K562 (cell line): ENCODE measurements around the gene LACTBL1. TPM values are rescaled to one million over a fixed set of nuclear protein-coding genes. Genes with fewer than 3 reads are reported as not detected.

Experiments used
- CHD2 ChIP-seq: IDR thresholded peaks from 2 replicates; pipeline ENCODE4 v1.6.1; 2011; ENCODE audit warnings: low read depth, low read length
- GABPA ChIP-seq: fragments of 200-800 bp; sonication (Bioruptor generic); conservative IDR thresholded peaks from 2 replicates; pipeline ENCODE4 v1.6.1; 2016; ENCODE audit warnings: low read depth, missing genetic modification characterization, missing compliant biosample characterization
- SIN3A ChIP-seq, 2 experiments: fragments of 150-350 bp in 1 of 2; IDR thresholded peaks; 2 replicates each; pipeline ENCODE4 v1.6.1; 2011 to 2016; ENCODE audit warnings: borderline replicate concordance in 2 of 2, low read depth in 2 of 2, low read length in 2 of 2, mild to moderate bottlenecking in 2 of 2, moderate library complexity in 2 of 2; ENCODE audit not compliant: control insufficient read depth in 1 of 2
- ZNF232 ChIP-seq: sonication (generic); formaldehyde crosslinking; IDR thresholded peaks from 2 replicates; pipeline ENCODE4 v1.8.0; 2022; ENCODE audit warnings: mild to moderate bottlenecking, missing genetic modification reagents
- ZNF589 ChIP-seq: fragments of 200-800 bp; sonication (Bioruptor generic); IDR thresholded peaks from 2 replicates; pipeline ENCODE4 v1.6.1; 2016; ENCODE audit warnings: low read depth, missing genetic modification characterization, missing compliant biosample characterization
- polyA plus RNA-seq, 8 experiments: library from polyadenylated mRNA; depleted of rRNA in 4 of 8; stranded (reverse) in 5 of 8; unstranded in 3 of 8; fragments of >200 nt; fragmentation: Nextera tagmentation in 2 of 8; fragmentation: Illumina TruSeq in 1 of 8; extraction: Ambion mirVana in 2 of 8; extraction: Trizol in 1 of 8; gene quantifications; 2 replicates each; pipeline versions ENCODE4 v1.2.1 to v1.2.3, GENCODE V29; 2011 to 2014; ENCODE audit warnings: inconsistent platforms in 1 of 8, missing spikeins in 1 of 8
- total RNA-seq, 7 experiments: library from RNA; depleted of rRNA in 6 of 7; stranded (reverse); fragments of >200 nt in 6 of 7; fragmentation: Illumina TruSeq in 2 of 7; extraction: Trizol in 2 of 7; gene quantifications; 2 replicates each; pipeline versions ENCODE4 v1.2.1 to v1.2.3, GENCODE V29; 2011 to 2021; ENCODE audit warnings: low replicate concordance in 1 of 7
- TF ChIP-seq, protein P1 (sequence below): fragments of 450-650 bp; IDR thresholded peaks from 2 replicates; pipeline ENCODE4 v1.6.1; 2016; ENCODE audit warnings: mild to moderate bottlenecking, moderate library complexity
- TF ChIP-seq, protein P2 (sequence below): sonication (generic); formaldehyde crosslinking; IDR thresholded peaks from 2 replicates; pipeline ENCODE4 v1.8.0; 2022; ENCODE audit warnings: mild to moderate bottlenecking, missing genetic modification reagents
- TF ChIP-seq, protein P3 (sequence below), 2 experiments: fragments of 250-450 bp in 1 of 2; fragments of 450-650 bp in 1 of 2; sonication (Bioruptor Pico) in 1 of 2; IDR thresholded peaks; 2 replicates each; pipeline versions ENCODE4 v1.6.1 to v1.8.0; 2016 to 2021; ENCODE audit warnings: mild to moderate bottlenecking in 2 of 2, moderate library complexity in 2 of 2, missing compliant biosample characterization in 1 of 2, missing genetic modification characterization in 1 of 2
- TF ChIP-seq, protein P4 (sequence below): fragments of 250-450 bp; sonication (Bioruptor Pico); IDR thresholded peaks from 2 replicates; pipeline ENCODE4 v1.5.0; 2021; ENCODE audit warnings: mild to moderate bottlenecking, borderline replicate concordance

The LACTBL1 gene
- total and polyA plus RNA-seq, 9 of the 15 experiments (the other 6 are each of a cell fraction or from before 2014, with no cell fraction given): not detected

DNA sequence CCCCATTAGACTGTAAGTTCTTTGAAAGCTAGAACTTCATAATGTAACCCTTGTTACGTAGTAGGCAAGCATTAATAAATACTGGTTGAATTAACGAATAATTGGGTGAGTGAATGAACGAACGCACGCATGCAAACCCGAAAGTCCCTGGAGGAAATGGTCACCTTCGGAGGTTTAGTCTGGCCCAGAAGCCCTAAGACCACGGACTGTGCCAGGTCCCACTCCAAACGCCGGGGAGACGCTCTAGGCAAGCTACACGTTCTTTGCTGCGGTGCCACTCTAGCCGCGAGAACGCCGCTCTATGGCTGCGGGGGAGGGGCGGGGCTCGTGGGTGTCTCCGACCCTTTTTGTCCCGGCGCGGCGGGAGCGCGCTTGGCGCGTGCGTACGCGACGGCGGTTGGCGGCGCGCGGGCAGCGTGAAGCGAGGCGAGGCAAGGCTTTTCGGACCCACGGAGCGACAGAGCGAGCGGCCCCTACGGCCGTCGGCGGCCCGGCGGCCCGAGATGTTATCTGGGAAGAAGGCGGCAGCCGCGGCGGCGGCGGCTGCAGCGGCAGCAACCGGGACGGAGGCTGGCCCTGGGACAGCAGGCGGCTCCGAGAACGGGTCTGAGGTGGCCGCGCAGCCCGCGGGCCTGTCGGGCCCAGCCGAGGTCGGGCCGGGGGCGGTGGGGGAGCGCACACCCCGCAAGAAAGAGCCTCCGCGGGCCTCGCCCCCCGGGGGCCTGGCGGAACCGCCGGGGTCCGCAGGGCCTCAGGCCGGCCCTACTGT is 46.6 kb upstream of the LACTBL1 start, which contains the start of gene KDM1A (continued):
- TF ChIP-seq, protein P1, sequence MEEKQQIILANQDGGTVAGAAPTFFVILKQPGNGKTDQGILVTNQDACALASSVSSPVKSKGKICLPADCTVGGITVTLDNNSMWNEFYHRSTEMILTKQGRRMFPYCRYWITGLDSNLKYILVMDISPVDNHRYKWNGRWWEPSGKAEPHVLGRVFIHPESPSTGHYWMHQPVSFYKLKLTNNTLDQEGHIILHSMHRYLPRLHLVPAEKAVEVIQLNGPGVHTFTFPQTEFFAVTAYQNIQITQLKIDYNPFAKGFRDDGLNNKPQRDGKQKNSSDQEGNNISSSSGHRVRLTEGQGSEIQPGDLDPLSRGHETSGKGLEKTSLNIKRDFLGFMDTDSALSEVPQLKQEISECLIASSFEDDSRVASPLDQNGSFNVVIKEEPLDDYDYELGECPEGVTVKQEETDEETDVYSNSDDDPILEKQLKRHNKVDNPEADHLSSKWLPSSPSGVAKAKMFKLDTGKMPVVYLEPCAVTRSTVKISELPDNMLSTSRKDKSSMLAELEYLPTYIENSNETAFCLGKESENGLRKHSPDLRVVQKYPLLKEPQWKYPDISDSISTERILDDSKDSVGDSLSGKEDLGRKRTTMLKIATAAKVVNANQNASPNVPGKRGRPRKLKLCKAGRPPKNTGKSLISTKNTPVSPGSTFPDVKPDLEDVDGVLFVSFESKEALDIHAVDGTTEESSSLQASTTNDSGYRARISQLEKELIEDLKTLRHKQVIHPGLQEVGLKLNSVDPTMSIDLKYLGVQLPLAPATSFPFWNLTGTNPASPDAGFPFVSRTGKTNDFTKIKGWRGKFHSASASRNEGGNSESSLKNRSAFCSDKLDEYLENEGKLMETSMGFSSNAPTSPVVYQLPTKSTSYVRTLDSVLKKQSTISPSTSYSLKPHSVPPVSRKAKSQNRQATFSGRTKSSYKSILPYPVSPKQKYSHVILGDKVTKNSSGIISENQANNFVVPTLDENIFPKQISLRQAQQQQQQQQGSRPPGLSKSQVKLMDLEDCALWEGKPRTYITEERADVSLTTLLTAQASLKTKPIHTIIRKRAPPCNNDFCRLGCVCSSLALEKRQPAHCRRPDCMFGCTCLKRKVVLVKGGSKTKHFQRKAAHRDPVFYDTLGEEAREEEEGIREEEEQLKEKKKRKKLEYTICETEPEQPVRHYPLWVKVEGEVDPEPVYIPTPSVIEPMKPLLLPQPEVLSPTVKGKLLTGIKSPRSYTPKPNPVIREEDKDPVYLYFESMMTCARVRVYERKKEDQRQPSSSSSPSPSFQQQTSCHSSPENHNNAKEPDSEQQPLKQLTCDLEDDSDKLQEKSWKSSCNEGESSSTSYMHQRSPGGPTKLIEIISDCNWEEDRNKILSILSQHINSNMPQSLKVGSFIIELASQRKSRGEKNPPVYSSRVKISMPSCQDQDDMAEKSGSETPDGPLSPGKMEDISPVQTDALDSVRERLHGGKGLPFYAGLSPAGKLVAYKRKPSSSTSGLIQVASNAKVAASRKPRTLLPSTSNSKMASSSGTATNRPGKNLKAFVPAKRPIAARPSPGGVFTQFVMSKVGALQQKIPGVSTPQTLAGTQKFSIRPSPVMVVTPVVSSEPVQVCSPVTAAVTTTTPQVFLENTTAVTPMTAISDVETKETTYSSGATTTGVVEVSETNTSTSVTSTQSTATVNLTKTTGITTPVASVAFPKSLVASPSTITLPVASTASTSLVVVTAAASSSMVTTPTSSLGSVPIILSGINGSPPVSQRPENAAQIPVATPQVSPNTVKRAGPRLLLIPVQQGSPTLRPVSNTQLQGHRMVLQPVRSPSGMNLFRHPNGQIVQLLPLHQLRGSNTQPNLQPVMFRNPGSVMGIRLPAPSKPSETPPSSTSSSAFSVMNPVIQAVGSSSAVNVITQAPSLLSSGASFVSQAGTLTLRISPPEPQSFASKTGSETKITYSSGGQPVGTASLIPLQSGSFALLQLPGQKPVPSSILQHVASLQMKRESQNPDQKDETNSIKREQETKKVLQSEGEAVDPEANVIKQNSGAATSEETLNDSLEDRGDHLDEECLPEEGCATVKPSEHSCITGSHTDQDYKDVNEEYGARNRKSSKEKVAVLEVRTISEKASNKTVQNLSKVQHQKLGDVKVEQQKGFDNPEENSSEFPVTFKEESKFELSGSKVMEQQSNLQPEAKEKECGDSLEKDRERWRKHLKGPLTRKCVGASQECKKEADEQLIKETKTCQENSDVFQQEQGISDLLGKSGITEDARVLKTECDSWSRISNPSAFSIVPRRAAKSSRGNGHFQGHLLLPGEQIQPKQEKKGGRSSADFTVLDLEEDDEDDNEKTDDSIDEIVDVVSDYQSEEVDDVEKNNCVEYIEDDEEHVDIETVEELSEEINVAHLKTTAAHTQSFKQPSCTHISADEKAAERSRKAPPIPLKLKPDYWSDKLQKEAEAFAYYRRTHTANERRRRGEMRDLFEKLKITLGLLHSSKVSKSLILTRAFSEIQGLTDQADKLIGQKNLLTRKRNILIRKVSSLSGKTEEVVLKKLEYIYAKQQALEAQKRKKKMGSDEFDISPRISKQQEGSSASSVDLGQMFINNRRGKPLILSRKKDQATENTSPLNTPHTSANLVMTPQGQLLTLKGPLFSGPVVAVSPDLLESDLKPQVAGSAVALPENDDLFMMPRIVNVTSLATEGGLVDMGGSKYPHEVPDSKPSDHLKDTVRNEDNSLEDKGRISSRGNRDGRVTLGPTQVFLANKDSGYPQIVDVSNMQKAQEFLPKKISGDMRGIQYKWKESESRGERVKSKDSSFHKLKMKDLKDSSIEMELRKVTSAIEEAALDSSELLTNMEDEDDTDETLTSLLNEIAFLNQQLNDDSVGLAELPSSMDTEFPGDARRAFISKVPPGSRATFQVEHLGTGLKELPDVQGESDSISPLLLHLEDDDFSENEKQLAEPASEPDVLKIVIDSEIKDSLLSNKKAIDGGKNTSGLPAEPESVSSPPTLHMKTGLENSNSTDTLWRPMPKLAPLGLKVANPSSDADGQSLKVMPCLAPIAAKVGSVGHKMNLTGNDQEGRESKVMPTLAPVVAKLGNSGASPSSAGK: peak; percentile 58
- peak; percentile 31; the same call in 1 of the 2 replicates for TF ChIP-seq ZNF232
- TF ChIP-seq, protein P2, sequence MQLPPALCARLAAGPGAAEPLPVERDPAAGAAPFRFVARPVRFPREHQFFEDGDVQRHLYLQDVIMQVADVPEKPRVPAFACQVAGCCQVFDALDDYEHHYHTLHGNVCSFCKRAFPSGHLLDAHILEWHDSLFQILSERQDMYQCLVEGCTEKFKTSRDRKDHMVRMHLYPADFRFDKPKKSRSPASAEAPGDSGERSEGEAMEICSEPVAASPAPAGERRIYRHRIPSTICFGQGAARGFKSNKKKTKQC (CRISPR knock-in tag): peak; percentile 81
- peak; percentile 83 for TF ChIP-seq GABPA
- TF ChIP-seq ZNF589: peak; percentile 88
- TF ChIP-seq, protein P3, sequence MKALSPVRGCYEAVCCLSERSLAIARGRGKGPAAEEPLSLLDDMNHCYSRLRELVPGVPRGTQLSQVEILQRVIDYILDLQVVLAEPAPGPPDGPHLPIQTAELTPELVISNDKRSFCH (CRISPR knock-in tag; IDR thresholded peaks at IDR 0.05): no peak
- TF ChIP-seq, protein P3 (tag; IDR thresholded peaks at IDR 0.05): peak; percentile 79
- TF ChIP-seq, protein P4, sequence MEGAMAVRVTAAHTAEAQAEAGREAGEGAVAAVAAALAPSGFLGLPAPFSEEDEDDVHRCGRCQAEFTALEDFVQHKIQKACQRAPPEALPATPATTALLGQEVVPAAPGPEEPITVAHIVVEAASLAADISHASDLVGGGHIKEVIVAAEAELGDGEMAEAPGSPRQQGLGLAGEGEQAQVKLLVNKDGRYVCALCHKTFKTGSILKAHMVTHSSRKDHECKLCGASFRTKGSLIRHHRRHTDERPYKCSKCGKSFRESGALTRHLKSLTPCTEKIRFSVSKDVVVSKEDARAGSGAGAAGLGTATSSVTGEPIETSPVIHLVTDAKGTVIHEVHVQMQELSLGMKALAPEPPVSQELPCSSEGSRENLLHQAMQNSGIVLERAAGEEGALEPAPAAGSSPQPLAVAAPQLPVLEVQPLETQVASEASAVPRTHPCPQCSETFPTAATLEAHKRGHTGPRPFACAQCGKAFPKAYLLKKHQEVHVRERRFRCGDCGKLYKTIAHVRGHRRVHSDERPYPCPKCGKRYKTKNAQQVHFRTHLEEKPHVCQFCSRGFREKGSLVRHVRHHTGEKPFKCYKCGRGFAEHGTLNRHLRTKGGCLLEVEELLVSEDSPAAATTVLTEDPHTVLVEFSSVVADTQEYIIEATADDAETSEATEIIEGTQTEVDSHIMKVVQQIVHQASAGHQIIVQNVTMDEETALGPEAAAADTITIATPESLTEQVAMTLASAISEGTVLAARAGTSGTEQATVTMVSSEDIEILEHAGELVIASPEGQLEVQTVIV (CRISPR knock-in tag): 0 out of 2 replicates have a peak, but pooled peaks have one; percentile 14
- peak; percentile 69; the same call in 1 of the 2 replicates for TF ChIP-seq CHD2
- TF ChIP-seq SIN3A (IDR thresholded peaks at IDR 0.05; ENCODE audit: borderline replicate concordance in 2 of 2, control insufficient read depth in 1 of 2, low read depth in 2 of 2, low read length in 2 of 2): peak; percentile 71 to 72; a peak in 2 of 4 replicates
